Measurements from ENCODE around the gene EXT2.

The EXT2 gene

DNA sequence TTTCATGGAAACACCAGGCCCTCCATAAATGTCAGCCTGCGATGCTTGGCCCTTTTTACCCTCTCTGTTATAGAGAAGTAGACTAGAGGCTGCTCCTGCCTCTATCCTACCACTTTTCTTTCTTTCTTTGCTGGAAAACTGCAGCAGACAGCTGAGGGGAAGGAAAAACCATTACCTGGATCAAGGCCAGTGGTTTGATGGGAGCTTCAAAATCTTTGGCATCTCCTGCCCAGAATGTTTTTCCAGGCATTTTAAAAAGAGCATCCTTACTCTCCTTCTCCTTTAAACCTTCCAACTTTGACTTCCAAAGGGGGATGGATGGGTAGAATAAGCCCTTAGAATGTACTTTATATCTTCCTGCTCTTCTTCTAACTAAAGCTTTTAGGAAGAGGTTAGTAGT, 44.9 kb downstream of the EXT2 start:
- H3K36me3 ChIP-seq (ENCODE audit: control insufficient read depth, insufficient read depth, low read length), result no peaks in the 10 kb centered on the region
- H3K4me1 ChIP-seq (ENCODE audit: control insufficient read depth, insufficient read depth, low read length), result peaks cover 5% of the 10 kb centered on the region
- H3K27me3 ChIP-seq (ENCODE audit: control insufficient read depth, insufficient read depth, low read length, poor library complexity, severe bottlenecking), result no peaks in the 10 kb centered on the region
- WGBS, 2 experiments, result 78 to 100% methylated on average over 1 of the region's 1 CpG
- H3K27ac ChIP-seq (ENCODE audit: insufficient read depth, low read depth, low read length, poor library complexity, severe bottlenecking), result no peak overlapping the region
- H3K4me3 ChIP-seq (ENCODE audit: insufficient read depth, low read depth, low read length), result no peak overlapping the region
- H3K9me3 ChIP-seq (ENCODE audit: control insufficient read depth, low read length), result no peaks in the 10 kb centered on the region

DNA sequence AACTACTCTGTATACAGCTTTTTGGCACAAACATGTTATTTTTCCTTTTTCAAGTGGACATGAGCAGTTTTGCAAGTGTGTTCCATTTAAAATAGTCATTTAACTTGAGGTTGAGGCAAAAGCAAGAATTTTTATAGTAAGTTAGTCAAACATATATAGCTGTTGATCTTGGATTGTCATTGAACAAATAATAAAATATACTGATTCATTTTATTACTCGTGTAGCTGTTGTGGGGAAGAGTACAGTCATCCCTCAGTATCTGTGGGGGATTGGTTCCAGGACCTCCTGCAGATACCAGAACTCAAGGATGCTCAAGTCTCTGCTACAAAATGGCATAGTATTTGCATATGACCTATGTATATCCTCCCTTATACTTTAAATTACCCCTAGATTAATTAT, 45.3 kb downstream of the EXT2 start:
- 25 to 40% methylated on average over 1 of the region's 1 CpG for WGBS, 2 experiments
- no peaks in the 10 kb centered on the region for H3K27me3 ChIP-seq (ENCODE audit: control insufficient read depth, insufficient read depth, low read length, poor library complexity, severe bottlenecking)

DNA sequence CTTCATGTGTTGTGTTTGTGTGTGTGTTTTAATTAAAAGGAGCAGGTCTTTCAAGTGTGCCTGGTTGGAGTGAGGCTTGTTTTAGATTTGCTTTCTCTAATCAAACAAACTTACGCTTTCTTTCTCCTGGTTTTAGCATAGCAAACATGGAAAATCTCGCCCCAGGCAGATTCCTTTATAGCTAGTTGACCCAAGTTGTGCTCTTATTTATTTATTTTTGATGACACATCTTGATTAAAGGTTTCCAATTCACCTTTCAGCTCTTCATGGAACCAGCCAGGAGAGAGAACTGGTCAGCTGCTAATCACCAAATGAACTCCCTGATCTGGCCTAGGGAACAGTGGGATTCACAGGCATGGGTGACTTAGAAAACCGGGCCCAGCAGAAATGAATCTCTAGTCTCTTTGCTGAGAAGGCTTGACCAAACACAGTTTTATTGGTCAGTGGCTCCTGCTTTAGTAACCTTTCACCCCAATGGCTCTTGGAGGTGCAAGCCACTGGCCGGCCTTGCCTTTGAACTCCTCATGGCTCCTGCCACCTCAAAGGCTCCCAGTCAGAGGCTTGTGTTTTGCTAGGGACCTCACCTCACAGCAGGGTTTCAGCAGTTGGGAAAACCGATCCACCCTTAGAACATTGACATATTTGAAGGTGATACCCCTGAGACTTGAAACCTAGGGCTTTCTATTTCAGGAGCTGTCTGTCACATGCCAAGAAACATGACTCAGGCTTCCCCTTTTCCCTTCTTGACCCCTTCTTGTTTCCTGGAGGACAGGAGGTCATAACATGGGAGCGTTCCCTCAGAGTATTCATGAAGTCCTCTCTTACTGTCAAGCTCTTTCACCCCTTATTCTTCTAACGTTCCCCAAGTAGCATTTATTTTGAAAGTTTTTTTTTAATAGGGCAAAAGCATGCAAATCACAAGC, 48.8 kb downstream of the EXT2 start:
- no peaks in the 10 kb centered on the region for H3K27me3 ChIP-seq (ENCODE audit: control insufficient read depth, insufficient read depth, low read length, poor library complexity, severe bottlenecking)

More for the DNA sequence above, 45.3 kb downstream of the EXT2 start:
- Histone ChIP-seq H3K4me3 (ENCODE audit: insufficient read depth, low read depth, low read length) (no peak overlapping the region), H3K4me1 (ENCODE audit: control insufficient read depth, insufficient read depth, low read length) (peaks cover 5% of the 10 kb centered on the region), H3K36me3 (ENCODE audit: control insufficient read depth, insufficient read depth, low read length) (no peaks in the 10 kb centered on the region), H3K27ac (ENCODE audit: insufficient read depth, low read depth, low read length, poor library complexity, severe bottlenecking) (no peak overlapping the region), H3K9me3 (ENCODE audit: control insufficient read depth, low read length) (no peaks in the 10 kb centered on the region)

DNA sequence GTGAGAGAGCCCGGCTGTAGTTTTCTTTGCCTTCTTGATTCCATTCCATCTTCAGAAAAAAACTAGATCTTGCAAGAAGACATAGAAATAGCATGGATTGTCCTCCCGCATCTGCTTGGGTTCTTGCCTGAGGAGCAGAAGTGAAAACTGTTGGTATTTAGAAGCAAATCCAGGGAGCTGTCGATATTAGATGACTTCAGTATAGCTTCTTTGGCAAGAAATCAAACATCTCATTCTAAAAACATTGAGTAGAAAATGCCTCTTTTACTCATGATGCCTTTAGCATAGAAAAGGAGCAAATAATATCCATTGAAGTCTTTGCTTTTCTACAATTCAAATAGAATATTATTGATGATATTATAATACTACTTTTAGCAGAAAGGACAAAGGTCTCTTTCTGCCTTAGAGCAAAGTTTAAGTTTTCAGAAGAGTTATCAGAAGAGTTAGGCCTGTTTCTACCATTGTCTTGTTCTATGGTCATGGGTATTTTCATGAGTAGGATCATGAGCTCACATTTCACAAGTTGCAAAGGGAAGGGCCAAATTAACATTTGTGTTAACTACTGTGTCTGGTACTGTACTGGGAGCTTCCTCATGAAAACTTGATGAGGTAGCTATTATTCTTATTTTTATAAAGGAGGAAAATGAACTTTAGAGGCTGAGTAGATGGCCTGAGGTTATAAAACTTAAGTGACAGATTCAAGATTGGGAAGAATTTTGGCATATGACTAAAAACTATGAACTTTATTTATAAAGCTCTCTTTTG, 49.7 kb downstream of the EXT2 start:
- Histone ChIP-seq H3K36me3 (ENCODE audit: control insufficient read depth, insufficient read depth, low read length) (no peaks in the 10 kb centered on the region), H3K9me3 (ENCODE audit: control insufficient read depth, low read length) (no peaks in the 10 kb centered on the region), H3K4me3 (ENCODE audit: insufficient read depth, low read depth, low read length) (no peak overlapping the region), H3K4me1 (ENCODE audit: control insufficient read depth, insufficient read depth, low read length) (no peaks in the 10 kb centered on the region), H3K27ac (ENCODE audit: insufficient read depth, low read depth, low read length, poor library complexity, severe bottlenecking) (no peak overlapping the region), H3K27me3 (ENCODE audit: control insufficient read depth, insufficient read depth, low read length, poor library complexity, severe bottlenecking) (no peaks in the 10 kb centered on the region)
- 96 to 98% methylated on average over 3 of the region's 3 CpGs for WGBS, 2 experiments

More for the DNA sequence above, 48.8 kb downstream of the EXT2 start:
- no peak overlapping the region for H3K4me3 ChIP-seq (ENCODE audit: insufficient read depth, low read depth, low read length)
- no peak overlapping the region for H3K27ac ChIP-seq (ENCODE audit: insufficient read depth, low read depth, low read length, poor library complexity, severe bottlenecking)
- H3K4me1 ChIP-seq (ENCODE audit: control insufficient read depth, insufficient read depth, low read length), result peaks cover 5% of the 10 kb centered on the region
- H3K36me3 ChIP-seq (ENCODE audit: control insufficient read depth, insufficient read depth, low read length), result no peaks in the 10 kb centered on the region
- no peaks in the 10 kb centered on the region for H3K9me3 ChIP-seq (ENCODE audit: control insufficient read depth, low read length)
- 88 to 91% methylated on average over 6 to 7 of the region's 7 CpGs for WGBS, 2 experiments

DNA sequence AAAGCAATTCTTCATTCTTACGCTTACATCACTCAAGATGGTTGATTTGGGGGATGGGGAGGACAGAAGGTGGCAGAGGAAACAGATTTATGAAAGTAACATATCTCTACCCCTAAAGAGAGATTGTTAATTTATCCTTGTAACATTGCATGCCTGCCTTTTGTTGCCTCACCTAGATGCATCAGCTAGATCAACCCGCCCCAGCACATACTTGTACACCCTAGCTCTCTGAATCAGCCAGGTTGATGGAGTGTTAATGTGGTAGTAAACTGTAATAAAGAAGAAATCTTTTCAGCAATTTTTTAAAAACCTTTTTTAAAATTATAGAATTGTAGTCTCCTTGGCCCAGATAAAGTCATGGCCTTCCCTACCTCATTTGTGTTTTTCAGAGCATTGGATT, 51.5 kb downstream of the EXT2 start:
- Histone ChIP-seq H3K9me3 (ENCODE audit: control insufficient read depth, low read length) (no peaks in the 10 kb centered on the region), H3K27ac (ENCODE audit: insufficient read depth, low read depth, low read length, poor library complexity, severe bottlenecking) (no peak overlapping the region), H3K4me3 (ENCODE audit: insufficient read depth, low read depth, low read length) (no peak overlapping the region), H3K36me3 (ENCODE audit: control insufficient read depth, insufficient read depth, low read length) (peaks cover 6% of the 10 kb centered on the region), H3K4me1 (ENCODE audit: control insufficient read depth, insufficient read depth, low read length) (no peaks in the 10 kb centered on the region), H3K27me3 (ENCODE audit: control insufficient read depth, insufficient read depth, low read length, poor library complexity, severe bottlenecking) (no peaks in the 10 kb centered on the region)
- WGBS, 2 experiments, result no CpG with 5 or more reads among the region's 2 CpGs

DNA sequence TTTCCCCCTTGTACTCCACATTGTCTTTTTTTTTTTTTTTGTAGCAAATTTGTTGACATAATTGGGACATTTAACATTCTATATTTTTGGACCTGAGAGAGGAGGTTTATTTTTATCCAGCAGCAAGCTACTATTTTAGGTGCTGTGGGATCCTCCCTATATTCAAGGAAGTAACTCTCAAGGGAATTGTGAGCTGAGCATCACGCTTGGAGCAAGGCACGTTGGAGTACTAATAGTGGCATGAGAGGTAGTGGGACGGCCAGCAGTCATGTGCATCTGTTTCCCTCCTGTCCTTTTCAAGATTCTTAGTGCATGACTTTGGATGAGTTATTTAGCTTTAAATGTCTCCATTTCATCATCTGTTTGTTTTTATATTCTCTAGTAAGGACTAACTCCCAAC, 52.3 kb downstream of the EXT2 start:
- H3K9me3 ChIP-seq (ENCODE audit: control insufficient read depth, low read length), result no peaks in the 10 kb centered on the region
- H3K4me1 ChIP-seq (ENCODE audit: control insufficient read depth, insufficient read depth, low read length), result no peaks in the 10 kb centered on the region
- 89 to 93% methylated on average over 3 of the region's 3 CpGs for WGBS, 2 experiments
- peaks cover 6% of the 10 kb centered on the region for H3K36me3 ChIP-seq (ENCODE audit: control insufficient read depth, insufficient read depth, low read length)
- H3K27ac ChIP-seq (ENCODE audit: insufficient read depth, low read depth, low read length, poor library complexity, severe bottlenecking), result no peak overlapping the region
- H3K27me3 ChIP-seq (ENCODE audit: control insufficient read depth, insufficient read depth, low read length, poor library complexity, severe bottlenecking), result no peaks in the 10 kb centered on the region
- H3K4me3 ChIP-seq (ENCODE audit: insufficient read depth, low read depth, low read length), result no peak overlapping the region

DNA sequence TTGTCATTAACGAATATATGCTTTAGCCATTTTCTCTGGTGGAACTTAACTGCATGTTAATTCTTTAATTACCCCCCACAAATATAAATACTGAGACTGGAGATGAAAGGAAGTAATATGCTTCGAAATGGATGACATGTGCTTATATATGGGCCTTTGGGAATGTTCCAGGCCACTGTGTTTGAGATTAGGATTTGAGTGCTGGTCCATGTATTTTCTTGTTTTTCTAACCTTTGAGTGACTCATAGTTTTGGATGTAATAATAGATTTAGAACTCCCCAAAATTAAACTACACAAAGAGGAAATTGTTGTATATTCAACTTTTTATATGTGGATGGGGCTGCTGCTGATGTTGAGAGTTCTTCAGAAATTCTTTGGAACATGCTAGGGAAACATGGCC, 54.2 kb downstream of the EXT2 start:
- Histone ChIP-seq H3K4me3 (ENCODE audit: insufficient read depth, low read depth, low read length) (no peak overlapping the region), H3K9me3 (ENCODE audit: control insufficient read depth, low read length) (no peaks in the 10 kb centered on the region), H3K27me3 (ENCODE audit: control insufficient read depth, insufficient read depth, low read length, poor library complexity, severe bottlenecking) (no peaks in the 10 kb centered on the region), H3K27ac (ENCODE audit: insufficient read depth, low read depth, low read length, poor library complexity, severe bottlenecking) (no peak overlapping the region), H3K4me1 (ENCODE audit: control insufficient read depth, insufficient read depth, low read length) (no peaks in the 10 kb centered on the region), H3K36me3 (ENCODE audit: control insufficient read depth, insufficient read depth, low read length) (peaks cover 6% of the 10 kb centered on the region)
- WGBS, 2 experiments, result 91 to 95% methylated on average over 2 of the region's 2 CpGs

DNA sequence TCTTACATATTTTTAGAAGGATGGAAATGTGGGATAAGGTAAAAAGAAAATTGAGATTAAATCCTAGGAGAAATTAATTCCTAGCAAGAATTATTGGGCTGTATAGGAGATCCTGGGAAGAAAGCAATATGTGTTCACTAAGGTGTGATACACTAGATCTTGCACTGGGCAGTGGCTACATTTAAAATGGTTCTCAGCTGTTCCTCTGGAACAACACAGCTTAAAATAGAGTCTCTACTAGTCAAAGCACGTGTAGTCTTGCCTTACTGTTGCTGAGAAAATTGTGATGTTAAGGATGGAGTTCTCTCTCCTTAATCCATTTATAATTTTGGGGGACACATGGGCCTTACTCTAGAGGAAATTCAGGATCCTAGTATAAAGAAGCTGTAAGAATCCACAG, 54.9 kb downstream of the EXT2 start:
- Histone ChIP-seq H3K36me3 (ENCODE audit: control insufficient read depth, insufficient read depth, low read length) (peaks cover 6% of the 10 kb centered on the region), H3K27ac (ENCODE audit: insufficient read depth, low read depth, low read length, poor library complexity, severe bottlenecking) (no peak overlapping the region), H3K4me3 (ENCODE audit: insufficient read depth, low read depth, low read length) (no peak overlapping the region), H3K9me3 (ENCODE audit: control insufficient read depth, low read length) (no peaks in the 10 kb centered on the region), H3K27me3 (ENCODE audit: control insufficient read depth, insufficient read depth, low read length, poor library complexity, severe bottlenecking) (no peaks in the 10 kb centered on the region), H3K4me1 (ENCODE audit: control insufficient read depth, insufficient read depth, low read length) (no peaks in the 10 kb centered on the region)
- WGBS, 2 experiments, result 78 to 100% methylated on average over 1 of the region's 1 CpG

DNA sequence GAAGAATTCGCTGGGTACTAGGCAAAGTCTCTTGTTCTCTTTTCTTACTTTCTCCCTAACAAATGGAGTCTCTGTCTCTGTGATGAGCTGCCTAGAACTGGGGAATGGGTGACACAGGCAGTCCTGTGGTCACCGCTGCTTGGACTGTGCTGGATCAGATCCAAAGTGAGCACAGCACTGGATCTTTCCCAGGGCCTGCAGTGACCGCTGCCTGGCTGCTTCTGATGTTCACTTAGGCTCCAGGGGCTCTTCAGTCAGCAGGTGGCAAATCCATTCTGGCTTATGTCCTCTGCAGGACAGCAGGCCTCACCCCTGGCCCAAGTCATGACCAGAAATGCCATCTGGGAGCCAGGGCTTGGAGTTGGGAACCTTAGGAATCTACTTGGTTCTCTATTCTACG, 61.5 kb downstream of the EXT2 start:
- WGBS, 2 experiments, result 94 to 96% methylated on average over 4 of the region's 4 CpGs
- no peaks in the 10 kb centered on the region for H3K27me3 ChIP-seq (ENCODE audit: control insufficient read depth, insufficient read depth, low read length, poor library complexity, severe bottlenecking)

DNA sequence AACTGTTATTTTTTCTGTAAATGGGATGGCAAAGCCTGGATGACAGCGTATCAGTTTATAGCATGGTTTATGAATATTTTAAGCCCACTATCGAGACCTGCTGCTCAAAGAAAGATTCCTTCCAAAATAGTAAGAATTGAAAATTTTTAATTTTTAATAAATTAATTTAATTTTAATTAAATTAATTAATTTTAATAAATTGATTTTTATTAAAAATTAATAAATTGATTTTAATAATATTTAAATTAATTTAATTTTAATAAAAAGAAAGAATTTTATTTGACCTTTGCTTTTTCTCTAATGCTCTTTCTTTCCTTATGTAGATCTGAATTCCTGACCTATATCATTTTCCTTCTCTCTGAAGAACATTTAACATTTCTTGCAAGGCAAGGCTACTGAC, 62.9 kb downstream of the EXT2 start:
- H3K9me3 ChIP-seq (ENCODE audit: control insufficient read depth, low read length), result no peaks in the 10 kb centered on the region
- peaks cover 9% of the 10 kb centered on the region for H3K36me3 ChIP-seq (ENCODE audit: control insufficient read depth, insufficient read depth, low read length)
- no peaks in the 10 kb centered on the region for H3K4me1 ChIP-seq (ENCODE audit: control insufficient read depth, insufficient read depth, low read length)
- no peak overlapping the region for H3K27ac ChIP-seq (ENCODE audit: insufficient read depth, low read depth, low read length, poor library complexity, severe bottlenecking)
- WGBS, 2 experiments, result 96 to 100% methylated on average over 1 to 2 of the region's 2 CpGs
- H3K27me3 ChIP-seq (ENCODE audit: control insufficient read depth, insufficient read depth, low read length, poor library complexity, severe bottlenecking), result no peaks in the 10 kb centered on the region
- H3K4me3 ChIP-seq (ENCODE audit: insufficient read depth, low read depth, low read length), result no peak overlapping the region

More for the DNA sequence above, 61.5 kb downstream of the EXT2 start:
- H3K27ac ChIP-seq (ENCODE audit: insufficient read depth, low read depth, low read length, poor library complexity, severe bottlenecking), result no peak overlapping the region
- H3K36me3 ChIP-seq (ENCODE audit: control insufficient read depth, insufficient read depth, low read length), result peaks cover 9% of the 10 kb centered on the region
- H3K4me1 ChIP-seq (ENCODE audit: control insufficient read depth, insufficient read depth, low read length), result no peaks in the 10 kb centered on the region
- H3K4me3 ChIP-seq (ENCODE audit: insufficient read depth, low read depth, low read length), result no peak overlapping the region
- H3K9me3 ChIP-seq (ENCODE audit: control insufficient read depth, low read length), result no peaks in the 10 kb centered on the region

Data from ectodermal cell (in vitro differentiated cells).